Esophagus squamous epithelium (tissue), 5 donors: ENCODE results near the gene KLHL41. TPM values are rescaled to one million over a fixed set of nuclear protein-coding genes. Genes with fewer than 3 reads are reported as not detected.

Experiments used
- DNase-seq: peaks from one replicate; lab custom pipeline; 2025; lab: John Stamatoyannopoulos, UW
- H3K27ac ChIP-seq, 4 donors: fragments of 200-600 bp; sonication (generic); one replicate each; pipeline ENCODE4 v1.5.1; 2016 to 2019; ENCODE audit warnings: mild to moderate bottlenecking in 1 of 4
- H3K27me3 ChIP-seq, 4 donors: fragments of 200-600 bp; sonication (generic); 1 replicate in 3 of 4; 2 replicates in 1 of 4; pipeline versions ENCODE4 v1.5.1 to v1.6.0; 2017 to 2021; ENCODE audit warnings: antibody characterized with exemption in 1 of 4
- H3K36me3 ChIP-seq, 3 donors: fragments of 200-600 bp; sonication (generic); one replicate each; pipeline ENCODE4 v1.5.1; 2016 to 2019
- H3K4me1 ChIP-seq, 3 donors: fragments of 200-600 bp; sonication (generic); one replicate each; pipeline ENCODE4 v1.5.1; 2017 to 2019
- H3K4me3 ChIP-seq, 4 donors: fragments of 200-600 bp; sonication (generic); 1 replicate in 3 of 4; 2 replicates in 1 of 4; pipeline ENCODE4 v1.5.1; 2016 to 2019; ENCODE audit warnings: mild to moderate bottlenecking in 2 of 4, moderate library complexity in 1 of 4
- H3K9me3 ChIP-seq, 3 donors: fragments of 200-600 bp; sonication (generic); one replicate each; pipeline ENCODE4 v1.5.1; 2016 to 2019
- CTCF ChIP-seq, 6 experiments: fragments of 450-650 bp in 4 of 6; fragments of 200-600 bp in 2 of 6; sonication (generic) in 2 of 6; IDR thresholded peaks; one replicate each; pipeline ENCODE4 v1.5.1; 2016 to 2019; ENCODE audit warnings: antibody characterized with exemption in 6 of 6, mild to moderate bottlenecking in 4 of 6, moderate library complexity in 4 of 6
- POLR2A ChIP-seq, 4 donors: fragments of 450-650 bp; IDR thresholded peaks; one replicate each; pipeline ENCODE4 v1.6.1; 2017; ENCODE audit warnings: antibody characterized with exemption in 4 of 4, mild to moderate bottlenecking in 4 of 4, moderate library complexity in 3 of 4
- WGBS, 2 donors: methylation state at CpG; one replicate each; pipeline ENCODE4 v1.1.5; 2018; 5-methylcytosine and 5-hydroxymethylcytosine counted together
- intact Hi-C: fragments of 100-400 bp; cut with DNase I; formaldehyde crosslinking; loops from one replicate; pipeline ENCODE4 v1.15.0; 2022
- total RNA-seq, 4 donors: library from RNA; depleted of rRNA; stranded (reverse); fragments of >200 nt; gene quantifications; one replicate each; pipeline ENCODE4 v1.1.0, GENCODE V29; 2016
- donor health status: DM: yes; HTN: yes; CAD: no.

The KLHL41 gene
- total RNA-seq, 4 donors from 2014 or later = 0.40 to 0.76 TPM; not detected in 2

- Histone ChIP-seq H3K27me3 (no peaks in the 10 kb centered on the region), H3K9me3 (no peaks in the 10 kb centered on the region), H3K4me3 (peak overlapping the region; percentile 64 to 92 (median 83)), H3K27ac (peak overlapping the region; percentile 65 to 83 (median 80)), H3K36me3 (peaks cover 0 to 17% (median 0%) of the 10 kb centered on the region in 3 donors), H3K4me1 (peaks cover 8 to 15% (median 10%) of the 10 kb centered on the region in 3 donors)
- intact Hi-C loops = no loop called here
- WGBS, 2 donors = 76 to 88% methylated on average over 9 to 12 of the region's 14 CpGs
- DNase-seq = no peak
- no peak for TF ChIP-seq CTCF (IDR thresholded peaks at IDR 0.05)
- TF ChIP-seq POLR2A (IDR thresholded peaks at IDR 0.05) = no peak
Observed at GRCh38 chr2:169478745-169479256, 30.7 kb upstream of the KLHL41 start.

- 0% methylated on average over 1 to 4 of the region's 71 CpGs for WGBS, 2 donors
- DNase-seq = peak; percentile 11
- Histone ChIP-seq H3K4me3 (peak within 1 kb of the TSS; percentile 64 to 92 (median 83)), H3K36me3 (peaks cover 0 to 24% (median 0%) of the 10 kb centered on the region in 3 donors), H3K9me3 (no peaks in the 10 kb centered on the region), H3K27ac (peak within 1 kb of the TSS; percentile 65 to 83 (median 80)), H3K4me1 (peaks cover 8 to 15% (median 10%) of the 10 kb centered on the region in 3 donors), H3K27me3 (no peaks in the 10 kb centered on the region)
- TF ChIP-seq POLR2A (IDR thresholded peaks at IDR 0.05) (no peak), CTCF (IDR thresholded peaks at IDR 0.05) (peak; percentile 12 to 50 (median 32))
- intact Hi-C loops = no loop called here
Observed at GRCh38 chr2:169479257-169480078, 30.0 kb upstream of the KLHL41 start, which contains the start of gene BBS5. TSS of gene BBS5 (plus strand) at chr2:169479494. CDS start at chr2:169479554, 60 bp downstream.

DNA sequence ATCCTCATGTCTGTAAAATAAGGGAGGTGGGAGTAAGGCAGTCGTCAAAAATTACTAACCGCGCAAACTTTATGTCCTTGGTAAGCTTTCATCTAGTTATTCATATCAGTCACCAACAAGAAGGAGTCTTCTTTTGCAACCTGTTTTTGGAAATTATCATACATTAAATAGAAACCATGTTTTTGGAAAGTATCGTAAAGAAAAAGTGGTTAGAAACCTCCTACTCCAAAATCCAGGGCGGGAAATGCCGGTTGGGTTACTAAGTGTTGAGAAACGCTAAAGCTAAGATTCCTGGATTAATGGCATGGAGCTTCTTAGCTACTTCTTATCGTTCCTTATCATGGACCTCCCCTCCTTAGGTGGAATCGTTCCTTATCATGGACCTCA is 29.4 kb upstream of the KLHL41 start:
- H3K4me3 ChIP-seq = peak overlapping the region; percentile 64 to 92 (median 83)
- H3K9me3 ChIP-seq = no peaks in the 10 kb centered on the region
- 32 to 36% methylated on average over 9 of the region's 9 CpGs for WGBS, 2 donors
- intact Hi-C loops = no loop called here
- peaks cover 8 to 15% (median 10%) of the 10 kb centered on the region in 3 donors for H3K4me1 ChIP-seq
- peaks cover 0 to 30% (median 0%) of the 10 kb centered on the region in 3 donors for H3K36me3 ChIP-seq
- H3K27me3 ChIP-seq = no peaks in the 10 kb centered on the region
- no peak for DNase-seq
- no peak for TF ChIP-seq POLR2A (IDR thresholded peaks at IDR 0.05)
- peak overlapping the region; percentile 65 to 83 (median 80) for H3K27ac ChIP-seq

- intact Hi-C loops = no loop called here
- Histone ChIP-seq H3K36me3 (peaks cover 0 to 64% (median 0%) of the 10 kb centered on the region in 3 donors), H3K27me3 (no peaks in the 10 kb centered on the region), H3K4me3 (no peak overlapping the region), H3K9me3 (no peaks in the 10 kb centered on the region), H3K4me1 (no peaks in the 10 kb centered on the region), H3K27ac (no peak overlapping the region)
- DNase-seq = no peak
- TF ChIP-seq CTCF (IDR thresholded peaks at IDR 0.05) (no peak), POLR2A (IDR thresholded peaks at IDR 0.05) (no peak)
- WGBS, 2 donors = 91 to 94% methylated on average over 1 of the region's 1 CpG
Observed at GRCh38 chr2:169485650-169486138, 23.8 kb upstream of the KLHL41 start.

- H3K4me3 ChIP-seq = no peak overlapping the region
- intact Hi-C loops = no loop called here
- no peak for TF ChIP-seq POLR2A (IDR thresholded peaks at IDR 0.05)
- TF ChIP-seq CTCF (IDR thresholded peaks at IDR 0.05) = no peak
Observed at GRCh38 chr2:169486487-169486886, 23.0 kb upstream of the KLHL41 start.

More at GRCh38 chr2:169486487-169486886, 23.0 kb upstream of the KLHL41 start:
- no peaks in the 10 kb centered on the region for H3K4me1 ChIP-seq
- H3K27ac ChIP-seq = no peak overlapping the region
- no peak for DNase-seq
- peaks cover 0 to 66% (median 0%) of the 10 kb centered on the region in 3 donors for H3K36me3 ChIP-seq
- H3K9me3 ChIP-seq = no peaks in the 10 kb centered on the region
- no peaks in the 10 kb centered on the region for H3K27me3 ChIP-seq
